ENCODE data around the gene CDK14.

Gene CDK14

DNA sequence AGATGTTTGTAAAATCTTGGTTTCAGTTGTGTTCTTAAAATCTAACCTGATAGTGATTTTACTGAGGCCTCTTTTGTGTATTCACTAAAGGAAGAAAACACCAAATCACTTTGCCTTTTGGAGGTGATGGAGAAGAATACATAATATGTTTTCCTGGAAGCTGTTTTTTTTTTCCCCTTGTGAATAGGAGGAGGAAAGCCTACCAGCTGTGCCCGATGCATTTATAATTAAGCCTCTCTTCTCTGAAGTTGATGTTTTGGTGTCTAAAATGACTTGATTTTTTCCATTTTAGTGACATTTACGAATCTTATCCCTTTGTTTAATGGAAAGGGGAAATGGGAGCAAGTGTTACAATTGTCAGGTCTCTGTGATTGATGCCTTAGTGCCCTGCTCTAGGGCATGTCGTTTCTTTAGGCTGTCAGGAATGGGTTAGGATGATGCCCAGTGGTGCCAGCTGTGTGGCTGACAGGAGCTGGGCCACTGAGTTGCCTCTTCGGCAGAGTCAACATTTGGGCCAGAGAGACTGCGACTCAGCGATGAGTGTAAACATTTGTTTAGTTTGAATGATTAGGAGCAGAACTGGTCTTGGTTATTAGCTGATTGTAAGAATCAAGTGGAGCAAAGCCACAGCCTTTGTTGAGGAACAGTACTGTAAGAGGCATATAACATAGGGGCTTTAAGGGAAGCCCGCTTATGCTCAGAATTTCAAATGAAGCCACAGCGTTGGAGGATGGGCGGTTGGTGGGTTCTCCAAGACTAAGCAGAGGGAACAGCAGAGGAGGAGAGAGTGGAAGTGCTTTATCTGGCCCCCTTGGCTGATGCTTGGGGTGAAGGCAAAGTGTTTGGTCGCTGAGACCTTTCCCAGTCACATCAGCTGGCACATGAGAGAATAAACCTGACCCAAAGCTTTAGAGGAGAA, 81.6 kb downstream of the CDK14 start:
- H3K4me3 Mint-ChIP-seq: no peak overlapping the region
- H3K27me3 Mint-ChIP-seq: no peaks in the 10 kb centered on the region
- H3K36me3 Mint-ChIP-seq: no peaks in the 10 kb centered on the region
- no peaks in the 10 kb centered on the region for H3K9me3 Mint-ChIP-seq
- H3K4me1 Mint-ChIP-seq: no peaks in the 10 kb centered on the region
- H3K27ac Mint-ChIP-seq: no peak overlapping the region

DNA sequence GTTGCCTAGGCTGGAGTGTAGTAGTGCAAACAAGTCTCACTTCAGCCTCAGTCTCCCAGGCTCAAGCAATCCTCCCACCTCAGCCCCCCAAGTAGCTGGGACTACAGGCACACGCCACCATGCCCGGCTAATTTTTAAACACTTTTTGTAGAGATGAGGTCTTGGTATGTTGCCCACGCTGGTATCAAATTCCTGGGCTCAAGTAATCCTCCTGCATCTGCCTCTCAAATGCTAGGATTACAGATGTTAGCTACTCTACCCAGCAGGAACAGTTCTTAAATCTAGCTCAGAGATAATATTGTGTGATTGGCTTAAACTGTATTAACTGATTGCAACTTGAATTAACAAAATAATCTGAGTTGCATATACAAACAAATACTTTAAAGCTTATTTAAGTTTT, 82.9 kb downstream of the CDK14 start:
- Mint-ChIP-seq H3K36me3 (no peaks in the 10 kb centered on the region), H3K27me3 (no peaks in the 10 kb centered on the region), H3K9me3 (no peaks in the 10 kb centered on the region), H3K27ac (no peak overlapping the region), H3K4me3 (no peak overlapping the region), H3K4me1 (no peaks in the 10 kb centered on the region)

DNA sequence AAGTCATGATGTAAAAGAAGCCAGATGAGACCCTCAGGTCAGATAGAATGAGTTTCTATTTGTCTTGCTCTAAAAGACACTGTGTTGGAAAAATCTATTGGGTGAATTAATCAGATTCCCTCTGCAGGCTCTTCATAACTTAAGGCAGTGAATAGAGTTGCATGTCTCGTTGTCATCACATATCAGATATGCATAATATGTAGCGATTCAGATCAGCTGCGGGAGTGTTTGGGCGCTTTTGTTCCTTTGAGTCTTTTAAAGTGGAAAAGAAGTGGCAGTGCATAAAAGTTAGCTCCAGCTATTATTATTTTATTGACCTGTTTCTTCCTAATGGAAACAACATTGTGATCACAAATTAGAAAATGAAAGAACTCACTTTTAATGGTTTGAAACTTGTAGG, 84.4 kb downstream of the CDK14 start:
- Mint-ChIP-seq H3K27me3 (peaks cover 2% of the 10 kb centered on the region), H3K4me1 (no peaks in the 10 kb centered on the region), H3K4me3 (no peak overlapping the region), H3K36me3 (no peaks in the 10 kb centered on the region), H3K9me3 (no peaks in the 10 kb centered on the region), H3K27ac (no peak overlapping the region)

DNA sequence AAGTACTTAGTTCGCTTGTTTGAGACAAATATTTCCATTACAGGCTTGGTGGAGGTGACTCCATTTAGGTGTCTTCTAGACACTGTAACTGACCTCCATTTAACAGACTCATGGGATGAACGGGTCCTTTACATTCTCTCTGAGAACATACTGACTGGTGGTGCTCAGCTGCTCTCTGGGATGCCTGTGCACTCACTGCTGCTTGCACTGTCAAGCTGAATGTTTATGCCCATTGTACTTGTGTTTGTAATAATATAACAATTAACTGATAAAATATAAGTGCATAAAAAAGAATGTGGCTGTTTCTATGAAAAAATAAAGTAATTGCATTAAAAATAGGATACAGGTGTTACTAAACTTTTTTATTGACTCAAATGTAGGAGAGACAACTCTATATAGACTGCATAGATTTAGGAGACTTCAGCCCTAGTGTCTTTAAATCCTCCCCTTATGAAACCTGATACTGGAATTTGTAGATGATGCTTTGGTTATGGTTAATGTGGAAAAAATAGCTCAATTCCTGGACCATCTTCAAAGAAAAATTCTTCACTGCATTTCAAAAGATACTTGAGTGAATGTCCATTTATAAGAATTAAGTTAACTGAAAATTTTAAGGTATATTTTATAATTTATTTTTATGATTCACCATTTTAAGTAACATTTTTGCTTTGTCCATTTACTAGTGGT, 85.4 kb downstream of the CDK14 start:
- peaks cover 2% of the 10 kb centered on the region for H3K27me3 Mint-ChIP-seq
- no peaks in the 10 kb centered on the region for H3K9me3 Mint-ChIP-seq
- no peaks in the 10 kb centered on the region for H3K4me1 Mint-ChIP-seq
- no peaks in the 10 kb centered on the region for H3K36me3 Mint-ChIP-seq
- no peak overlapping the region for H3K4me3 Mint-ChIP-seq
- no peak overlapping the region for H3K27ac Mint-ChIP-seq

DNA sequence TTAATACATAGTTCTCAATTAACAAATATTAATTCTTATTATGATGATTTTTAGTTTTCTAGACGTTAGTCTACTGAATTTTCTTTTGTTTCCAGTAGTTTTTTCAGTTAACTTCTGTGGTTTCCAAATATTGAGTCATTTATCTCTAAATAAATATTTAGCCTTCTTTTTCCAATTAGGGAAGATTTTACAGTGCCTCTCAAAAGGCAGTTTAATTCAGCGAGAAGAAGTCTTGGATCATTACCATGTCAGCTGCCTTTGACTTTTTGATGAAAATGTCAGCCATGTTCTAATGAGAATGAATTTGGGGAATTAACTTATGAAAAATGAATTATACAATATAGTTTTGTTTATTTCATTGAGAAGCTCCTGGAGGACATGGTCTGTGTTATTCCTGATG, 90.0 kb downstream of the CDK14 start:
- Mint-ChIP-seq H3K27ac (no peak overlapping the region), H3K9me3 (no peaks in the 10 kb centered on the region), H3K4me1 (no peaks in the 10 kb centered on the region), H3K36me3 (no peaks in the 10 kb centered on the region), H3K4me3 (no peak overlapping the region), H3K27me3 (peaks cover 2% of the 10 kb centered on the region)

DNA sequence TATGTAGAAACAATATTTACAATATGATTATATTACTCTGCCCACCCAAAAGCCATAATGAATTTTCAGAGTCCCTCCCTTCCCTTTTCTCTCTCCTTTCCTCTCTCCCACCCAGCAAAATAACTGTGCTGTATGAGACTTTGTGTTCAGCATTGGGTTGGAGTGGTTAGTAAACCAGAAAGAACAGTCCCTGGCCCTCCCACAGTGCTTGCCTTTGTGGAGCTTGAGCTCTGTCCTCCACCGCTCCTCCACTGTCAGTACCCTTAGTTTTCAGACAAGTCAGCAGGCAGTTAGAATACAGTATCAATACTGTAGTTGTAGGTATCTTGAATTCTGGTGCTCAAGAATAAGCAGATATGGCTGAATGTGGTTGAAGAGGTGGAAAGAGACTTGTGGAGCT, 92.7 kb downstream of the CDK14 start:
- Mint-ChIP-seq H3K4me3 (no peak overlapping the region), H3K9me3 (no peaks in the 10 kb centered on the region), H3K27me3 (peaks cover 2% of the 10 kb centered on the region), H3K36me3 (no peaks in the 10 kb centered on the region), H3K27ac (no peak overlapping the region), H3K4me1 (no peaks in the 10 kb centered on the region)

DNA sequence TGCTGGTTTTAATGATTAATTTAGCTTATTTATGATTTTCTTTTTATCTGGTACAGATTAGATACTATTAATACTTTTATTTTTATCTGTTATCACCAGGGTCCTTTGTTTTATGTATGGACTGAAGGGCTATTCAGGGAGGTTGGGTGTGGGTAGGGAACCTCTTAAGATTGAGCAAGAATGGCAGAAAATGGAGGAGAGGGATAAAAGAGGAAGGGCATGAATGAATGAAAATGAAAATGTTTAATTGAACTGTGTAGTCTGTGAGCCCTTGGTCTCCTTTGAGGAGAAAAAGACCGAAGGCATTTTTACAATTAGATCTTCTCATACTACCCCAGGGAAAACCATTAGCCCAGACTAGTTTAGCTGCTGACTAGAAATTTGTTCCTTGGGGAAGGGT, 93.1 kb downstream of the CDK14 start:
- no peaks in the 10 kb centered on the region for H3K36me3 Mint-ChIP-seq
- no peak overlapping the region for H3K4me3 Mint-ChIP-seq
- H3K27me3 Mint-ChIP-seq: peaks cover 2% of the 10 kb centered on the region
- no peak overlapping the region for H3K27ac Mint-ChIP-seq
- no peaks in the 10 kb centered on the region for H3K9me3 Mint-ChIP-seq
- no peaks in the 10 kb centered on the region for H3K4me1 Mint-ChIP-seq

DNA sequence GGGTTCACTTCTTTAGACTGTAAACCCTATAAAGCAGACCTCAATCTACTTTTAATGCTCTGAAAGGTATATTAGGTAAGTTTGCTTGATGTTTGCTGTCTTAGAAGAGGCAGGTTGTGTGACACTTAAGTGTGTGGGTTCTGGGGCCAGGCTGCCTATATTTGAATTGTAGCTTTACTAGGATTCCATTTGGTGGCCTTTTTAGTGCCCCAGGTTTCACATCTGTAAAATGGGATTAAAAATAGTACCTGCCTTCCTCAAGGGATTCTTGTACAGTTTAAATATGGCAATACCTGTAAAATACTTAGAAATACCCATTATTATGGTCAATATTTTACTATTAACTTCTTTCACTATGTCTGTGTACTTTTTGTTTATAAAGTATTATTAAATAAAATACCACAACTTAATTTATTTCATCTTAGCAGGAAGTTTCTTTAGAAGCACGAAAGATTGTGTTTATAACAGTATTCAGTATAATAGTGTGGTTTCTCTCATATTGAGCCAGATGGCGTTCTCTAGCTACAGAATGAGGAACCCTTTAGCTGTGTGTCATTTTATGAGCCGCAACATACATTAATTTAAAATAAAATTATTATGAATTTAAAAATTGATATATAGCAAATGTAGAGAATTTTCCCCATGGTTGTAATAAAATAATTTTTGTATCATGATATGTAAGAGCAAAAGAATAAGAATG, 94.2 kb downstream of the CDK14 start:
- H3K27ac Mint-ChIP-seq: no peak overlapping the region

DNA sequence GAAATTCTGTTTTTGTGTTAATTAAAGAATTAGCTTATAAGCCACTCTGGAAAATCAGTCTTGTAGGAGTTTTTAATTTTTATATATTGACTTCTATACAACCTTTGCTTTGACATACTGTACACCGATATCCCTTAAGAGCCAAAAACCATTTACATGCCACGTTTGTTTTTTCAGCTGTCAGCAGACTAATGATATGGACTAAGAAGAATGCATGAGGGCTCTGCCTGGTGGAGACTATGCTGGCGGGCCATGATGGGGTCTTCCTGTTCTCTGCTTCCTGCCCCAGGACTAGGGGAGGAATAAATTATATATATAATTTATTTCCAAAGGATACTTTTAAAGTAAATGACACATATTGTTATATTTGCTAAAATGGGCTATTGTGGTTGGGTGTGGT, 96.3 kb downstream of the CDK14 start:
- Mint-ChIP-seq H3K9me3 (peaks cover 5% of the 10 kb centered on the region), H3K27me3 (no peaks in the 10 kb centered on the region), H3K4me1 (no peaks in the 10 kb centered on the region), H3K4me3 (no peak overlapping the region), H3K36me3 (no peaks in the 10 kb centered on the region), H3K27ac (no peak overlapping the region)

More for the DNA sequence above, 94.2 kb downstream of the CDK14 start:
- Mint-ChIP-seq H3K36me3 (no peaks in the 10 kb centered on the region), H3K4me1 (no peaks in the 10 kb centered on the region), H3K27me3 (no peaks in the 10 kb centered on the region), H3K9me3 (no peaks in the 10 kb centered on the region), H3K4me3 (no peak overlapping the region)

DNA sequence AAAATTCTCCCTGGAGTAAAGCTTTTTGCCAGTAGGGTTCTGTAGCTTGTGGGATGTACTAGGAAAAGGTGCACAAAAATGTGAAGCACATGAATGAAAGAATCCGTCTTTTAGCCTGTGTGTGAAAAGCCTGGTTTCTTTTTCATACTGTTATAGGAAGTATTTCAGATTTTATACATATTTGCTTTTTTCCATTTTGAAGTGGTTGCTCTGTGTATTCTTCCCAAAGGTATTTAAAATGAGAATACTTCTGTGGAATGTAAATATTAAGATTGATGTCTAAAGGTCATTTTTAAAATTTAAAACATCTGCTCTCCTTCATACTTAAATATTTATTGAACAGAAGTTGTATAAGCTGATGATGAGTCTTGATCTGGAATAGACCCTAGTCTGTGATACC, 96.8 kb downstream of the CDK14 start:
- no peaks in the 10 kb centered on the region for H3K27me3 Mint-ChIP-seq
- H3K4me1 Mint-ChIP-seq: no peaks in the 10 kb centered on the region
- no peak overlapping the region for H3K27ac Mint-ChIP-seq
- H3K9me3 Mint-ChIP-seq: peaks cover 5% of the 10 kb centered on the region
- no peaks in the 10 kb centered on the region for H3K36me3 Mint-ChIP-seq
- H3K4me3 Mint-ChIP-seq: no peak overlapping the region

DNA sequence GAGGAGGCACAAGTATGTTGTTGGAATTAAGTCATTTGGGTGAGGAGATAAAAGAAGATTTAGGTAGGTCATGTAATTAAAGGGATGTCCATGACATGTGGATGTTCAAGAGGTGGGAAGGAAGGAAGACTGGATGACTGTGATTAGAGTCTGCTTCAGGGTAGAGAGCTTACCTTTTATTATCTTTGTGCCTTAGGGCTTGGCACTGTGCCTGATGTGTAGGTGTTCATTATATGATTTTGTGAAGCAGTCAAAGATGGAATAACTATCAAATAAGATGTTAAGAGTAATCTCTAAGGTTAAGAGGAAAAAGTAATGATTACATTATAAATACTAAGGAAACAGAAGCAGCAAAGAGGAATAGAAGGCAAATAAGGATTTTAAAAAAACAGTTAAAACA, 97.8 kb downstream of the CDK14 start:
- Mint-ChIP-seq H3K36me3 (no peaks in the 10 kb centered on the region), H3K27ac (no peak overlapping the region), H3K4me1 (no peaks in the 10 kb centered on the region), H3K4me3 (no peak overlapping the region), H3K27me3 (no peaks in the 10 kb centered on the region), H3K9me3 (peaks cover 5% of the 10 kb centered on the region)

DNA sequence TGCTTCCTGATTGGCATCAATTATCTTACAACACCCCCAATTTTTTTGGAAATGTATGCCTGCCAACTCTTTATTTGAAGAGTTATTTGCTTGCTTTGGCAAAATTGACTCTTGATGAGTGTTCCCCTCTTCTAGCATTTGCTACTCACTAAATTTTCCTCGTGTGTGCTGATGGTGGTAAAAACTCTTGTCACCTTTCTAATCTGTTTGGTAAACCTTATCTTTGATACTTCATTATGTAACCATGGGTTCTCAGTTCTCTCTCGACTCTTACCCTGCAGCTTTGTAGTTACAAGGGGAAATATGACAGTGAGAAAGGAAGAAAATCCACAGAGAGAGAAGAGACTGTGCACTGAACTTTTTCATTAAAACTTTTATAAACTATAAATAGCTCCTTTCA, 102.5 kb downstream of the CDK14 start:
- Mint-ChIP-seq H3K27ac (no peak overlapping the region), H3K4me1 (no peaks in the 10 kb centered on the region), H3K27me3 (peaks cover 2% of the 10 kb centered on the region), H3K36me3 (no peaks in the 10 kb centered on the region), H3K9me3 (peaks cover 5% of the 10 kb centered on the region), H3K4me3 (no peak overlapping the region)

DNA sequence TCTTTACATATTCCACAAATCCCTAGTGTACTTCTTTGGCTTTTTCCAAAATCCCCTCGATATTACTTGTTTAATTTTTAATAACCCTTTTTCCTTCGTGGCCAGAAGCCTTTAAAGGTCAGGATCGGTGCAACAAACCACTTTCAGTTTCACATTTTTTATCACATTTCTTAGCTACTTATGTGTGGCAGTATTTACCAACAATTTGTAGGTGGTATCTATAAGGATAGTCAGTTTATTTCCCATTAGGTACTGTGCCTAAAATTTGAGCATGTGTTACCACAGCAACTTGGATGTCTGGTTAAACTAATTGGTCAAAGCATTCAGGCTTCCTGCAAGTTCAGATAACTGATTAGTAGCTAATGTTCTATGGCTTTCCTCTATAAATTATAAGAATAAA, 104.9 kb downstream of the CDK14 start:
- H3K4me1 Mint-ChIP-seq: no peaks in the 10 kb centered on the region
- H3K9me3 Mint-ChIP-seq: peaks cover 5% of the 10 kb centered on the region
- H3K36me3 Mint-ChIP-seq: no peaks in the 10 kb centered on the region
- H3K4me3 Mint-ChIP-seq: no peak overlapping the region
- peaks cover 2% of the 10 kb centered on the region for H3K27me3 Mint-ChIP-seq
- no peak overlapping the region for H3K27ac Mint-ChIP-seq

DNA sequence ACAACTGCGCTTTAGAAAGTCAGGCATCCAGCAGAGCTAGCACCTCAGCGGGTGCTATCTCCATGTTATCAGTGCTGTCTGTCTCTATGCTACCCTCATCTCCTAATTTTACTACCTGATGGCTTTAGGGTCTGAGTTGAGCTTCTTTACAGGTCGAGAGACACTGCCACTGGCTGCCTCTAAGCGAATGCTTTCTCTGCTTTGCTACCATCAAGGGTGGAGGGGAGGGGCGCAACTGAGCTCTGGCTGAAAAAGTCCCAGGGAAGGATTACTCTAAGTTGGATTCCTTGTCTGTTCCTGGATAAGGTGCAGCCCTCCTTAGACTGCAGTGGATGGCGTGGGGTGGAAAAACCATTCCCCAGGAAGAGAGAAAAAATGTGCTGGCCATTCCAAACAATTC, 105.7 kb downstream of the CDK14 start:
- H3K27ac Mint-ChIP-seq: no peak overlapping the region
- H3K4me3 Mint-ChIP-seq: no peak overlapping the region
- H3K9me3 Mint-ChIP-seq: peaks cover 2% of the 10 kb centered on the region
- H3K27me3 Mint-ChIP-seq: peaks cover 2% of the 10 kb centered on the region
- H3K4me1 Mint-ChIP-seq: no peaks in the 10 kb centered on the region
- no peaks in the 10 kb centered on the region for H3K36me3 Mint-ChIP-seq

DNA sequence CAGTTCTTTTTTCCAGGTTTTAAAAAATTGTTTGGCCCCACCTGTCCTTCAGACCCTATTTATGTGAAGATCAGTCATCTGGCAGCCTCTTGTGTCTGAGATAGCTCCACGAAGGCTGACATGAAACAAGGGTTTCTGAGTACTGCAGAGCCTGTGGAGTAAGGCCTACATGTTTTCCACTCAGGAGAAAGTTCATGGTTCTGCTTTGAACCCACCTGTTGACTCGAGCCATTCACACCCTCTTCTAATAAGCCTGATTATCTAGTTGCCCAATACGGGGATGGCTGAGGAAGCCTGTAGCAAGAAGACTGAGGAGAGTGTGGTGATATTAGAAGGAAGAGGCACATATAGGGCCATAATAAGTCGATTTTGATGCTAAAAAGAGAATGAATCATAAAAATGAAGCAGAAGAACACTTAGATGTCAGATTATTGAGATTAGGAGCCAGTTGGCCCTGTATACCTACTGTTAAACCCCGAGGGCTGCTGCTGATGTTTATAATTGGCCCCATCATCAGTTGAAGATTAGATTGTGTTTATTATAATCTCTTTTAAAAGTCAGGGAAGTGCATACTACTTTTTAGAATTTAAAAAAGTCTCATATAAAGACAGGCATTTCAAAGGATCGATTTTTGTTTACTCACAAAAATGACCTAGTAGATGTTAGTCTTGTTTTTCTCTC, 109.4 kb downstream of the CDK14 start:
- no peaks in the 10 kb centered on the region for H3K36me3 Mint-ChIP-seq
- no peaks in the 10 kb centered on the region for H3K9me3 Mint-ChIP-seq
- no peak overlapping the region for H3K4me3 Mint-ChIP-seq
- H3K27ac Mint-ChIP-seq: no peak overlapping the region
- peaks cover 2% of the 10 kb centered on the region for H3K27me3 Mint-ChIP-seq
- no peaks in the 10 kb centered on the region for H3K4me1 Mint-ChIP-seq
